DMS114 treated with DMSO at 0.1 percent for 48 hours (cell line): ENCODE measurements around the gene LTA4H.

ENCODE experiments used
- DNase-seq: peaks from one replicate; lab custom pipeline; 2025; ENCODE audit not compliant: unreplicated experiment; lab: John Stamatoyannopoulos, UW

The LTA4H gene

DNA sequence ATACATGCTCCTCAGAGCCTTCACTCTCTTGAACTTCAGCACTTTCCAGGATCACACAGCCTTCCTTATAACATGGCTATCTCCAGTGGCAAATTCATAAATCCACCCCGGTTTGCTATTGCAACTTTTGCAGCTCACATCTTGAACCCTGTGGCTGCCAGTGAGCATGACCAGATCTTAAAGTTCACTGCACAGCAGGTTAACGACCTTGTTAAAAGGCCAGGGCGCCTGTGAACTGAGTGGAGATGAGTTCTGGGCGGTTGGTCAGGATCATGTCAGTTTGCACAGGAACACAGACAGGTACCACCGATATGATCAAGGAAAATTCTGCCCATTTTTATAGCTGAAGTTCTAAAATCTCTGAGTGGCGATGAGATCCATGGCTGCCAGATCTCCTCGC, 24.7 kb upstream of the LTA4H start:
- DNase-seq = no peak

- DNase-seq = no peak
Measured at GRCh38 chr12:96057986-96058553, 22.7 kb upstream of the LTA4H start.

- no peak for DNase-seq
Measured at GRCh38 chr12:96056646-96057455, 21.5 kb upstream of the LTA4H start.

- no peak for DNase-seq
Measured at GRCh38 chr12:96054244-96054610, 18.8 kb upstream of the LTA4H start.

DNA sequence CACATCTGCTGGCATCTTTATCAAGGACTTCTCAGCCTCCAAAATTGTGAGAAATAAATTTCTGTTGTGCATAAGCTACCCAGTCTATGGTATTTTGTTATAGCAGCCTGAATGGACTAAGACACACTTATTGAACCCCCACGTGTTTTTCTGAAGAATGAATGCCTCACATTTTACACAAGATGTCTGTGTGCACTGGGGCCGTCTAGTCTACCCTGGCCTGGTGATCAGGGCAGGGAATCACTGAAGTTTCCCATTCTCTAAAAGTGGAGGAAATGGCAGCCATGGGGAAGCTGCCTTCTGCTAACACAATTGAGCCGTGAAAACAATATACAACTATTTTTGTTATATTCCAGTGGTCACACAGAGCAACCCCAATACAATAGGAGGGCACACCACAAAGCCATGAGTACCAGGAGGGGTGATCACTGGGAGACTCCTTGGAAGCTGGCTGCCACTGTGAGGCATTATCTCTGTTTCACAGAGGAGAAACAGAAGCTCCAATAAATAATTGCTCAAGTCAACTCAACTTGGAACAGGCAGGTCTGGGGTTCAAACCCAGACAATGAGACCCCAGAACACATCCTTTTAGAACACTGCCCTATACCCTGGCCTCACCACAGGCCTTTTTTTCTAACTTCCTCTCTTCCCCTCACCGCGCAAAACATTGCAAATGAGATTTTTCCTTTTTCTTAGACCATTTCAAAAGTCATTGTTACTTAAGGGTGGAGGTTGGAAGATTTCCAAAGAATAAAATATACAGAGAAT, 18.3 kb upstream of the LTA4H start:
- no peak for DNase-seq

DNA sequence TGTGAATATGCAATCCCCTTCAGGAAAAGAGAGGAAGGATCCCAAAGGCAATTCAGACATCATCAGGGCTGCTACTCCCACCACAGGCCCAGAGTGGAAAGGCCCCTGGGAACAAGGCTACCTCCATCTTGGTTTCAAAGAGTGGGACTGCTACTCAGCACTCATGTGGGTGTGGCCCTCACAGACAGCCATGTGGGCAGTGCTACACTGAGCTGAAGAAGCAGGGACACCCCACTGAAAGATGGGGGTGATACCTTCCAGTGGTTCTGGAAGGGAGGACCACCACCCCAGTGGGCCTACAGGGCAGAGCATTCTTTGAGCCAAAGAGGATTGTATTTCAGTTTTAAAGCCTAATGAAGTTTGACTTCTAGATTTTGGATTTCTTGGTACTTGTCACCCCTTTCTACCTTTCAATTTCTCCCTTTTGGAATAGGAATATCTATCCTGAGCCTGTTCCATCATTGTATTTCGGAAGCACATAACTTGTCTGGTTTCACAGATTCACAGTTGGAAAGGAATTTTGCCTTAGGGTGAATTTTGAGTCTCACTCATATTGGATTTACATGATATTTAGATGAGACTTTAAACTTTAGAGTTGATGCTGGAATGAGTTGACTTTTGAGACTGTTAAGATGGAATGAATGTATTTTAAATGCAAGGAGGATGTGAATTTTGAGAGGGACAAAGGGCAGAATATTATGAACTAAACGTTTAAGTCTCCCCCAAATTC, 16.5 kb upstream of the LTA4H start:
- DNase-seq = no peak

- DNase-seq = no peak
Measured at GRCh38 chr12:96050139-96050538, 14.8 kb upstream of the LTA4H start.

GRCh38 chr12:96049101-96049500, 13.7 kb upstream of the LTA4H start:
- no peak for DNase-seq

- no peak for DNase-seq
Measured at GRCh38 chr12:96048393-96048969, 13.1 kb upstream of the LTA4H start.

- DNase-seq = no peak
Measured at GRCh38 chr12:96047229-96048211, 12.1 kb upstream of the LTA4H start.

- no peak for DNase-seq
Measured at GRCh38 chr12:96046543-96047228, 11.3 kb upstream of the LTA4H start.

GRCh38 chr12:96045566-96045965, 10.2 kb upstream of the LTA4H start:
- no peak for DNase-seq

DNA sequence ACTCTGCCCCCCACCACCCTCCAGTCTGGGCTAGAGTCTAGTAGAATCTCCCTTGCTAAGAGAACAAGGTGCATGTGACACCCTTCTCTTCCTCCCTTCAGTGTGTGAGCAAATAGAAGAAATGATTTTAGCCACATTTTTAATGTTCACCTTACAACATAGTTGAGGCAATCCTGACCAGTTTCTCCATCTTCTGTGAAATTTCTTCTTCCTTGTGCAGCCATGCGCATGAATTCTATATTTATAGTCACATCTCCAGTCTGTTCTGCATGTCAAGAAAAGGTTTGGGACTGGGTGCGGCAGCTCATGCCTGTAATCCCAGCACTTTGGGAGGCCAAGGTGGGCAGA, 9.5 kb upstream of the LTA4H start:
- no peak for DNase-seq

GRCh38 chr12:96044017-96044942, 8.9 kb upstream of the LTA4H start:
- DNase-seq = no peak

GRCh38 chr12:96041181-96041580, 5.8 kb upstream of the LTA4H start:
- DNase-seq = no peak

DNA sequence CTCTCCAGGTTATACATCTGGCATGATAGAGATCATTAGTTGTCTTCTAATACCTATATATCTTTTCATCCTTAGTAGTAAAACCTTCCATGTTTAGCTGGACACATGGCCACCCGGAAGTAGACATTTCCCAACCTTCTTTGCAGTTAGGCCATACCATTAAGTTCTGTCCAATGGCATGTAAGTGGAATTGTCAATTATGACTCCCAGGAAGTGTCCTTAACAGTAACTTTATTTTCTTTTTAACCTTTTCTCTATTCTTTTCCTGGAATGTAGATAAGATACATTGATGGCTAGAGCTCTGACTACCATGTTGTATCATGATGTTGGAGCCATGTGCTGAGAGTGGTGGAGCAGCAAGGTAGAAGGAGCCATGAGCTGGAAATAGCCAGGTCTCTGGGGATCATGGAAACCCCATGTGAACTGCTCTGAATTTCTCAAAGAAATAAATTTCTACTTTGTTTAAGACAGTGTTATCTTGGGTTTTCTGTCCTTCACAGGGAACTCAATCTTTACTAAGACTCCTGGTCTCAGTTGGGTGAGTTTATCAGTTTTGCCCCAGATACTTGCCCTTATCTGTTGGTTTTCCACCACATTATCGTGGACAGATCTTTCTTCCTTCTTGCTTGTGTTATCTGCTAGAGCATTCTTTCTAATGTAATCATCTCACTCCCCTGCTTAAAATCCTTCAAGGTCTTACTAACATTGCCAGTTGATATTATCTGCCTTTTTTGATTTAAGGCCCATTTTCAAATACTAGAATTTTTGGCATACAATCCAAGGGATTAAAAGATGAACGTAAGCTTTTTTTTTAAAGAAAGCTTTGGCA, 5.1 kb upstream of the LTA4H start:
- DNase-seq = no peak

GRCh38 chr12:96039516-96039915, 4.1 kb upstream of the LTA4H start:
- no peak for DNase-seq
